Activated CD4-positive, alpha-beta T cell treated with anti-CD3 and anti-CD28 coated beads, Interleukin-2, amount 50 U/mL, for 1 hour (primary cell): ENCODE results near the gene ODAPH.
"Not testable (repeated sequence)": the region's sequence is repeated elsewhere in the genome, so short reads cannot be mapped to it uniquely, and the experiment has no call there.

ENCODE experiments used
- DNase-seq: peaks from one replicate; pipeline ENCODE4 v3.0.0-alpha.2; 2020

ODAPH gene

DNA sequence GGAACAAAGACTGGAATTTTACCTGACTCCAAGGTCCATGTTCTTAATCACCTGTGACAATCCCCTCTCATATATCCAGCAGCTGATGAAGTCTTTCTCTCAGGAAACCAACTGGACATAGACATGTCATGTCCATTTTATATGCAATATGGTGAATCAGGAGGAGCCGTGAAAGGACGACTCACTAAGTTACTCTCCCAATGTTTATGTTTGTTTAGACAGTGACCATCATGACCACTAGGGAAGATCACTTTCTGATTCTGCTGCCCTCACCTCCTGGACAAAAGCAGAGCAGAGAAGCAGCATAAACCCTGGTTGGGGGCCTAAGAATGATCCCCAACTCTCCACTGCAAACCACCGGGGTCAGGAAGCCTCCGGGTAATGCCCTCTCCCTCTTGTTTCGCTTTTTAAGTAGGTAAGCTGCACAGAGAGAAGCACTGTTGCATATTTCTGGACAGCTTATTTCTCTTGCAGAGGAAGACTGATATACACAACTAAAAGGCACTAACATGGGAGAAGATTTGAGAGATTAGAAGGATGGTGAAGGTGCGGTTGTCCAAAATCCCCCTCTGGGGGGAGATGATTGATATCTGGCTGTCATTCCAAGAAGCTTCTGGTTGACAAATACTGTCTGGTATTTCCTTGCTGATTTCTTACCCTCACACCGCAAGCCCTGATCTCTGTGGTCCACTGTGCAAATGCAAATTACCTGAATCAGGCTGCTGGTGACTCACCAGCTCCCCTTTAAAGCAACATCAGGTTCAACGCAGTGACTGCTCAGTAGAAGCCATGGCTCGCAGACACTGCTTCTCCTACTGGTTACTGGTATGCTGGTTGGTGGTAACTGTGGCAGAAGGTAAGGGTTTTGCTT, at the start of gene ODAPH:
Gene ODAPH (plus strand): TSS at position 773 of the 871 bp plus-strand sequence. CDS start 17 bp downstream, at position 790.
- no peak for DNase-seq

- DNase-seq: not testable (repeated sequence)
Observed at GRCh38 chr4:75509592-75509991, 46.3 kb upstream of the ODAPH start.

- no peak for DNase-seq
Observed at GRCh38 chr4:75511841-75512240, 44.0 kb upstream of the ODAPH start.

DNA sequence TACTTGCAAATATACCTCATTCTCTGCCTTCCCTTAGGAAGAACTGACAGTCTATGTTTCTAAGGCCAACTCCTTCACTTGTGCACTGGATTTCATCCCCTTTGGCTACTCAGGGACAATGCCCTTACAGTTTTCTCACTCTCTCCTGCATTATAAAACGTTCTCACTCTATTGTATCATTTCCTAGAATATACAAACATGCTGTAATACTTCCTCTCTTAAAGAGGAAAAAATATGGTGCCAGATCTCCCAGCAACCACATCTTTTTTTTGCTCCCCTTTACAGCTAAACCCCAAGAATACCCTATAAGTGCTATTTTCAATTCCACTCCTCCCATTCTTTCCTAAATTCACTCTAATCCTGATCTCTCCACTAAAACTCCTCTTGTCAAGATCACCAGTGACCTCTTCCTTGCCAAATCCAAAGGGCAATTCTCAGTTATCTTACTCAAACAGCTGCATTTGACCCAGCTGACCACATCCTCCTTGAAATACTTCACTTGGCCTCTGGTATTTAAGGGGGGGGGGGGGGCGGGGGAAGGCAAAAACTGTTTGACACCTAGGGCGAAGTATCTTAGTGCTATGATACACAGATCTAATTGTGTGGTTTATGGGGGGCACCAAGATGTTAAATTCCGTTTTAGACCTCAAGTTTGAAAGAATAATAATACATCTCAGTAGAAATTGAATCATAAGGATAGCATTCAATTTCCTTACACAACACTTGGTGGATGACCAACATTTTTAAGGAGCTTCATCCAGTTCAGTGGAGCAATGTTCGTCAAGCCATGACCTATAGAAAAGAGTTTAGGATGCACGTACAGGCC, 43.3 kb upstream of the ODAPH start:
- no peak for DNase-seq

DNA sequence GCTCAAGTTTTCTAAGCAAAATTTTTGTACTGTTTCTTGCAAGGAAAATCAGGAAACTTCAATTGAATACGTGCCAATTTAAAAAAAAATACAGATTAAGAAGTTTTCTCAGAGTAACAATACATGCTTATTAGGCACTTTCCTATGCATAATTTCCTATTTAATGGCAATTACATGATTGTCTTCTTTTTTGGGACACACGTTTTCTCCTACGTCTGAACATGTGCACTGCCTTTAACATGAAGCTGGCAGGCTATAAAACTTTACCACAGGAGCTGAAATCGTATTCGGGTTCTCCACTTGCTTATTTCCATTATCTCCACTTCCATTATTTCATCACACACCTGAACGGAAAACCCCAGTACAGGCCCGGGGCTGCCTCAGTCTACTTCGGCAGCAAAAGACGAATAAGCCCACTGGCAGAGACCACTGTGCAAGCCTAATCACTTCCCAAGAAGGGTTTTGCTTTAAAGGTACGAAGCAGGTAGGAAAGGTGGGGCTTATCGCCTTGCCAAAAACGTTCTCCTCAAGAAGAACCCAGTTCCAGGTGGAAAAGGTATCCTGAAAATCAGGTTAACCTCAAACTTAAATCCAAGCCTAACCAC, 42.2 kb upstream of the ODAPH start:
- no peak for DNase-seq

- peak; percentile 88 for DNase-seq
Observed at GRCh38 chr4:75514131-75514948, 41.5 kb upstream of the ODAPH start, which contains the start of the genes RCHY1 and THAP6. TSS of gene RCHY1 (minus strand) at chr4:75514403. CDS start at chr4:75514286, 117 bp downstream. TSS of gene THAP6 (plus strand) at chr4:75514473. CDS start at chr4:75515453, 980 bp downstream.

DNA sequence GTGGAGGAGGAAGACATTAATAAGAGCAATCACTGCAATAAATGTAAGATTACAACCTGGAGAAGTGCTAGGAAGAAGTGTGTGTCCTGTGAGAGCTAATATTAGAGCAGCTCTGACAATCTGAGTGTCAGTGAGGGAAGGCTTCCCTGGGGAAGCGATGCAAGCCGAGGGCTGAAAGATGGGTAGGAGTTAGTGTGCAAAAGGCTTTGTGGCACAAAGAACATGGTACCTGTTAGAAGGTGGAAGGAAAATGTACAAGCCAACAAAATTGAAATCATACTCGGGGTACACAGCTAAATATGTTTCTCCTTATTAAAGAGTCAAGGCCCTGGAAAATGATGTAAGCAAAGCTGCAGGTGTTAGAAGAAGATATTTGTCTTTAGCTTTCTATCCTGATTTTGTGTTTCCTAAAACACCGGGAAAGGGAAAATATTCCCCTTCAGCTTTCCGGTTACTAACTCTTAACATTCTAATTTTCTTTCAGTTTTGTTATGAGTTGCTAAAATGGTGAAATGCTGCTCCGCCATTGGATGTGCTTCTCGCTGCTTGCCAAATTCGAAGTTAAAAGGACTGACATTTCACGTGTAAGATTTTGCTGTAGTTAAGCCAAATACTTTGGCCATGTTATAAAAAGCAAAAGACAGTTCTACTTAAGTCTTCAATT, 40.8 kb upstream of the ODAPH start:
- DNase-seq: peak; percentile 3

GRCh38 chr4:75516144-75516543, 39.7 kb upstream of the ODAPH start:
- no peak for DNase-seq

GRCh38 chr4:75519452-75519851, 36.4 kb upstream of the ODAPH start:
- not testable (repeated sequence) for DNase-seq

DNA sequence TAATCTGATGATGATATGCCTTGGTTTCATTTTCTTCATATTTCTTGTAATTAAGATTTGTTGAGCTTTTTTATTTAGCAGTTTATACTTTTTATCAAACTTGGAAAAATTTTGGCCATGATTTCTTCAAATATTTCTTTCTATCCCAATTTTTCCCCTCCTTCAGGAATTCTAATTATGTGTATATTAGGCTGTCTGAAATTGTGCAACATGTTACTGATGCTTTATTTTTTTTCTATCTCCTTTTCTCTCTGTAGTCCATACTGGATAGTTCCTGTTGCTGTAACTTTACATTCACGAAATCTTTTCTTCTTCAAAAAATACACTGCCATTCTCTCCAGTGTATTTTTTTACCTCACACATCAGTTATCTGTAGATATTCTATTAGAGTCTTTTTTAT, 30.8 kb upstream of the ODAPH start:
- no peak for DNase-seq

- DNase-seq: no peak
Observed at GRCh38 chr4:75525910-75526309, 30.0 kb upstream of the ODAPH start.

DNA sequence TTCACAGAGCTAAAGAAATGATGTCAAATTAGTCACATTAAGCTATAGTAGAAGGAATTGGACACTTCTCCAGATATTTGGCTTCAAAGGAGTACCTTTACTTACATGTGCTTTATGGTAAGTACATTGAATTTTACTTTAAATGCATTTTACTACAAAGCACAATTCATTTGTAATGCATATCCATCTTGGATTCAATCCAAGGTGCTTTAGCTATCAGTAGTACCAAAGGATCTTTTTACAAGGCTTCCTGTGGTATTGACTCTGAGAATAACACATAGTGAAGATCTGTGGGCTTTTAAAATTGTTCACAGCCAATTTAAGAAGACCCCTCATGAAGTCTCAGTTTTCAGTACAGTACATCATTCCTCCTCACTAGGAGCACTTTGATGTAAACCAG, 28.4 kb upstream of the ODAPH start:
- no peak for DNase-seq

DNA sequence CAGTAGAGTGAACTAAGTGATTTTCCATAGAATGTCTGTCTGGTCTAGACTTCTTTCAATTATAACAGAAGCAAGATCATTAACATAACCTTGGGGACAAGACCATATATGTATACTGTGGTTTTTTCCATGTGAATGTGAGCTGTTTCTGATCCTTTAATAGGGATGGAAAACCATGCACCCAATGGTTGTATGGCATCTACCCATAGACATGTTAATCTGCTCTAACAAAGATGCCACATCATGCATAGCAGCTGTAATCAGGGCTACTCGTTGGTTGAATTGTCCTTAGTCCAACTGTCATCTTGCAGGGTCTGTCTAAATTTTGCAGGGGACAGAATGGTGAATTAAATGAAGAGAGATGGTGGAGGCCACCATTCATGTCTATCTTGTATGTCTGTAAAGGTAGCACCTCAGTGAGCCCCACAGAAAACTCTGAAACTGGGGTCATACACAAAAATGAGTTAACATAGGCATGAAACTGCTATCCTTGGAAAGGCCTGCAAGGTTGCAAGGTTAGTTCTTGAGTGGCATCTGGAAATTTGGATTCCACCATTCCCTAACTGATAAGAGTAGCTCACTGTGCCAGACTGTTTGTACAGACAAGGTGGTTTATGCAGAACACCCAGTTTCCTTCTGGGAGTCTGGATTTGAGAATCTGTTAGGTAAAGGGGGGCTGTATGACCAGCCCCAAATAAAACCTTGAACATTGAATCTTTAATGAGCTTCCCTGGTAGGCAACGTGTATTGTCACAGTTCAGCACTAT, 25.1 kb upstream of the ODAPH start:
- DNase-seq: no peak

GRCh38 chr4:75531536-75532143, 24.2 kb upstream of the ODAPH start:
- not testable (repeated sequence) for DNase-seq

GRCh38 chr4:75533339-75533887, 22.5 kb upstream of the ODAPH start:
- DNase-seq: not testable (repeated sequence)

GRCh38 chr4:75533926-75534325, 21.9 kb upstream of the ODAPH start:
- not testable (repeated sequence) for DNase-seq

DNA sequence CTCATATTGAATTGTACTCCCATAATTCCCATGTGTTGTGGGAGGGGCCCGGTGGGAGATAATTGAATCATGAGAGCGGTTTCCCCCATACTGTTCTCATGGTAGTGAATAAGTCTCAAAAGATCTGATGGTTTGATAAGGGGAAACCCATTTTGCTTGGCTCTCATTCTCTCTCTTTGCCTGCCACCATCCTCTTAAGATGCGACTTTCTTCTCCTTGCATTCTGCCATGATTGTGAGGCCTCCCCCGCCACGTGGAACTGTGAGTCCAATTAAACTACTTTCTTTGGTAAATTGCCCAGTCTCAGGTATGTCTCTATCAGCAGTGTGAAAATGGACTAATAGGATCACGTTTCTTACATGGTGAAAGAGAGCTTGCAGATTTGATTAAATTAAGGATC, 18.6 kb upstream of the ODAPH start:
- not testable (repeated sequence) for DNase-seq

DNA sequence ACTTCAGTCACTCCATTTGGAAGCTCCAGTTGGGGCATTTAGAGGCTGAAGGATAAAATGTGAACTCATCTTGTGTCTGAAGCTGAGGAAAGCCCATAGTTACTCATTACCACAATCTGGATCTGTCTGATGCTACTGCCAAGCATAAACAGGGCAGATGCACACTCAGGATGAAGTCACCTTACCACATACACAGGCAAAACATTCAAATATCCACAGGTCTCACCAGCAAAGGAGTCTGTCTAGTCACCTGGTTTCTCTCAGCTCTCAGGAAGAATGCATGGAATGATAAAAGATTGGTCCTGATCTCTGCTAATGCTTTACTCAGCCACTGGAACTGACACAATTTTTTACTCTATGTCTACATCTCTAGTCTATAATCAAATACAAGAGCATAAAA, 13.0 kb upstream of the ODAPH start:
- DNase-seq: no peak

GRCh38 chr4:75544220-75544619, 11.6 kb upstream of the ODAPH start:
- DNase-seq: not testable (repeated sequence)

GRCh38 chr4:75544870-75545269, 11.0 kb upstream of the ODAPH start:
- no peak for DNase-seq
